ENCODE measurements around the gene EMP3.

The EMP3 gene

DNA sequence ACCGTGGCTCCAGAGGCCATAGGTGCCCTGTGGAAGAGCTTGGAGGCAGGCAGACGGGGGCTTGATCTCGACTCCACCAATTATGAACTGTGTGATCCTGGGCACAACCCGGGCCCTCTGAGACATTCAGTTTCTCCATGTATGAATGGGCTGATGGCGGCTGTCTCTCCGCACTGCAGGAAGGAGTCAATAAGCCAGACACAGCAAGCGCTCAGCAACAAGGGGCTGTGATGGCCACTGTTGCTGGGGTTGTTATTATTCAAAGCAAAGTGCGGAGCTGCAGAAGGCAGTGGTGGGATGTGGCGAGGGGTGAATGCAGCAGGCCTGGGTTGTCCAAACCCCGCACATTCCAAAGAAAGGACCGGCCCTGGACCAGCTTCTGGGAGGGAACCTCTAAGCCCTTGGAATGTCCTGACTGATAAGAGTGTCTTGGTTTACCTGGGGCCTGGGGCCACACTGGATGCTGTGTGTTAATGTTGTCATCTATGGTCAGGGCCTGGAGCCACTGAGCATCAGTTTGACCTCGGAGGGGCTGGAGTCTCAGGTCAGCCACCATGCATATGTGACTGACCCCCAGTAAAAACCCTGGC lies 30.1 kb downstream of the EMP3 start:
- no peaks in the 10 kb centered on the region for H3K27me3 ChIP-seq (ENCODE audit: insufficient read depth, low read length, poor library complexity)
- H2AFZ ChIP-seq (ENCODE audit: low read depth, low read length) = no peak overlapping the region
- H3K36me3 ChIP-seq (ENCODE audit: insufficient read depth, low read length) = no peaks in the 10 kb centered on the region; the same call in 1 of the 2 replicates
- no peak overlapping the region for H3K27ac ChIP-seq (ENCODE audit: low read length)
- H3K9me3 ChIP-seq (ENCODE audit: insufficient read depth, low read length, severe bottlenecking) = no peaks in the 10 kb centered on the region
- no peak for ATAC-seq (ENCODE audit: insufficient read depth, low read depth)
- H3K9ac ChIP-seq (ENCODE audit: low read depth, low read length) = no peak overlapping the region
- TF ChIP-seq EZH2 (IDR thresholded peaks at IDR 0.05; ENCODE audit: borderline replicate concordance, low read depth, low read length, severe bottlenecking) = no peak
- TF ChIP-seq, protein P1, sequence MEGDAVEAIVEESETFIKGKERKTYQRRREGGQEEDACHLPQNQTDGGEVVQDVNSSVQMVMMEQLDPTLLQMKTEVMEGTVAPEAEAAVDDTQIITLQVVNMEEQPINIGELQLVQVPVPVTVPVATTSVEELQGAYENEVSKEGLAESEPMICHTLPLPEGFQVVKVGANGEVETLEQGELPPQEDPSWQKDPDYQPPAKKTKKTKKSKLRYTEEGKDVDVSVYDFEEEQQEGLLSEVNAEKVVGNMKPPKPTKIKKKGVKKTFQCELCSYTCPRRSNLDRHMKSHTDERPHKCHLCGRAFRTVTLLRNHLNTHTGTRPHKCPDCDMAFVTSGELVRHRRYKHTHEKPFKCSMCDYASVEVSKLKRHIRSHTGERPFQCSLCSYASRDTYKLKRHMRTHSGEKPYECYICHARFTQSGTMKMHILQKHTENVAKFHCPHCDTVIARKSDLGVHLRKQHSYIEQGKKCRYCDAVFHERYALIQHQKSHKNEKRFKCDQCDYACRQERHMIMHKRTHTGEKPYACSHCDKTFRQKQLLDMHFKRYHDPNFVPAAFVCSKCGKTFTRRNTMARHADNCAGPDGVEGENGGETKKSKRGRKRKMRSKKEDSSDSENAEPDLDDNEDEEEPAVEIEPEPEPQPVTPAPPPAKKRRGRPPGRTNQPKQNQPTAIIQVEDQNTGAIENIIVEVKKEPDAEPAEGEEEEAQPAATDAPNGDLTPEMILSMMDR (IDR thresholded peaks at IDR 0.05; ENCODE audit: borderline replicate concordance, extremely low read depth, low read length, poor library complexity, severe bottlenecking) = no peak
- no peak overlapping the region for H3K4me3 ChIP-seq (ENCODE audit: low read depth in 1 of 2, low read length in 2 of 2)
- H3K4me1 ChIP-seq (ENCODE audit: insufficient read depth, low read length) = no peaks in the 10 kb centered on the region
- H3K4me2 ChIP-seq (ENCODE audit: insufficient read depth, low read length) = no peak overlapping the region
- no peaks in the 10 kb centered on the region for H4K20me1 ChIP-seq (ENCODE audit: insufficient read depth, low read length)
- no peaks in the 10 kb centered on the region for H3K79me2 ChIP-seq (ENCODE audit: insufficient read depth, low read length)
- no peak for DNase-seq

DNA sequence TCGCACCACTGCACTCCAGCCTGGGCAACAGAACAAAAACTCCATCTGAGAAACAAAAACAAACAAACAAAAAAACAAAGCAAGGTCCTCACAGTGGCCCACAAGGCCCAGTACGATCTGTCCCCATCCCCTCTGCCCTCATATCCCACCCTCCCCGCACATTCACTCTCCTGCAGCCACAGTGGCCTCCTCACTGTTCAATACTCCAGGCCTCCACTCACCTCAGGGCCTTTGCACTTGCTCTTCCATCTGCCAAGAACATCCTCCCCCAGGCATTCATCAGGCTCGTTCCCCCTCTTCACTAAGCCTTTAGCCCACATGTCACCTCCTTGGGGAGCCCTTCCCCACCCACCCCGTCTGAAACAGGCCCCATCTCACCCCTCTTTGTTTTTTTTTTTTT lies 33.8 kb downstream of the EMP3 start:
- Histone ChIP-seq H3K27me3 (ENCODE audit: insufficient read depth, low read length, poor library complexity) (no peaks in the 10 kb centered on the region), H3K9ac (ENCODE audit: low read depth, low read length) (no peak overlapping the region), H3K36me3 (ENCODE audit: insufficient read depth, low read length) (peaks cover 4% of the 10 kb centered on the region), H3K4me1 (ENCODE audit: insufficient read depth, low read length) (peaks cover 13% of the 10 kb centered on the region), H3K4me3 (ENCODE audit: low read depth in 1 of 2, low read length in 2 of 2) (no peak overlapping the region), H2AFZ (ENCODE audit: low read depth, low read length) (no peak overlapping the region), H4K20me1 (ENCODE audit: insufficient read depth, low read length) (no peaks in the 10 kb centered on the region), H3K27ac (ENCODE audit: low read length) (no peak overlapping the region), H3K79me2 (ENCODE audit: insufficient read depth, low read length) (peaks cover 5% of the 10 kb centered on the region), H3K9me3 (ENCODE audit: insufficient read depth, low read length, severe bottlenecking) (no peaks in the 10 kb centered on the region), H3K4me2 (ENCODE audit: insufficient read depth, low read length) (no peak overlapping the region)
- TF ChIP-seq, protein P1 (IDR thresholded peaks at IDR 0.05; ENCODE audit: borderline replicate concordance, extremely low read depth, low read length, poor library complexity, severe bottlenecking) = no peak
- no peak for TF ChIP-seq EZH2 (IDR thresholded peaks at IDR 0.05; ENCODE audit: borderline replicate concordance, low read depth, low read length, severe bottlenecking)
- ATAC-seq (ENCODE audit: insufficient read depth, low read depth) = no peak
- DNase-seq = no peak

DNA sequence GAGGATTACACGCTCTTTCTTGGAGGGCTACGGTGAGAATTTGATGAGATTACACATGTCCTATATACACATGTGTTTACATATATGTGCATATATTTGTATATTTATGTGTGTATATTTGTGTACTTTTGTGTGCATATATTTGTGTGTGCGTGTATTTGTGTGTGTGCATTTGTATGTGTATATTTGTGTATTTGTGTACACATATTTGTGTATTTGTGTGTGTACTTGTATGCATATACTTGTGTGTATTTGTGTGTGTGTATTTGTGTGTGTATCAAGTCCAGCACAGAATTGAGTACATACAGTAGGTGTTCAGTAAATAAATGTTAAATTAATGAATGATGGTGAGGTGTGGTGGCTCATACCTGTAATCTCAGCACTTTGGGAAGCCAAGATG lies 36.6 kb downstream of the EMP3 start:
- Histone ChIP-seq H3K4me1 (ENCODE audit: insufficient read depth, low read length) (peaks cover 23% of the 10 kb centered on the region), H4K20me1 (ENCODE audit: insufficient read depth, low read length) (no peaks in the 10 kb centered on the region), H3K36me3 (ENCODE audit: insufficient read depth, low read length) (peaks cover 4% of the 10 kb centered on the region), H2AFZ (ENCODE audit: low read depth, low read length) (no peak overlapping the region), H3K27me3 (ENCODE audit: insufficient read depth, low read length, poor library complexity) (no peaks in the 10 kb centered on the region), H3K4me2 (ENCODE audit: insufficient read depth, low read length) (no peak overlapping the region), H3K9me3 (ENCODE audit: insufficient read depth, low read length, severe bottlenecking) (no peaks in the 10 kb centered on the region), H3K9ac (ENCODE audit: low read depth, low read length) (no peak overlapping the region), H3K27ac (ENCODE audit: low read length) (no peak overlapping the region), H3K79me2 (ENCODE audit: insufficient read depth, low read length) (peaks cover 5% of the 10 kb centered on the region), H3K4me3 (ENCODE audit: low read depth in 1 of 2, low read length in 2 of 2) (no peak overlapping the region)
- DNase-seq = no peak
- ATAC-seq (ENCODE audit: insufficient read depth, low read depth) = no peak
- TF ChIP-seq, protein P1 (IDR thresholded peaks at IDR 0.05; ENCODE audit: borderline replicate concordance, extremely low read depth, low read length, poor library complexity, severe bottlenecking) = no peak
- no peak for TF ChIP-seq EZH2 (IDR thresholded peaks at IDR 0.05; ENCODE audit: borderline replicate concordance, low read depth, low read length, severe bottlenecking)
